ENCODE data around the gene LSM7. TPM values are rescaled to one million over a fixed set of nuclear protein-coding genes. Genes with fewer than 3 reads are reported as not detected.

Gene LSM7
- total and polyA plus RNA-seq, 2 experiments from 2014 or later, result 299 to 409 TPM

GRCh38 chr19:2334426-2334825 lies 6.0 kb upstream of the LSM7 start:
- DNase-seq (ENCODE audit: low spot score), result no peak
- Histone ChIP-seq H3K4me2 (no peak overlapping the region), H3K9me2 (ENCODE audit: insufficient read depth) (no peaks in the 10 kb centered on the region; the same call in 1 of the 2 replicates), H2AFZ (no peak overlapping the region), H4K20me1 (replicated peaks; ENCODE audit: insufficient read depth) (peaks cover 13% of the 10 kb centered on the region), H3K27me3 (ENCODE audit: insufficient read depth) (no peaks in the 10 kb centered on the region), H3K36me3 (ENCODE audit: insufficient read depth) (no peaks in the 10 kb centered on the region), H3K27ac (ENCODE audit: low read depth) (no peak overlapping the region), H3K4me1 (ENCODE audit: insufficient read depth) (peaks cover 15% of the 10 kb centered on the region), H3F3A (replicated peaks; ENCODE audit: low read depth) (peaks cover 24% of the 10 kb centered on the region), H3K4me3 (no peak overlapping the region), H3K79me2 (replicated peaks; ENCODE audit: insufficient read depth) (peaks cover 55% of the 10 kb centered on the region)
- Mint-ChIP-seq H3K27me3 (ENCODE audit: insufficient read depth, low read depth, poor library complexity) (peaks cover 26% of the 10 kb centered on the region), H3K4me3 (no peak overlapping the region), H3K36me3 (ENCODE audit: low read depth) (peaks cover 24% of the 10 kb centered on the region), H3K9me3 (peaks cover 14% of the 10 kb centered on the region), H3K4me1 (peaks cover 39% of the 10 kb centered on the region), H3K27ac (no peak overlapping the region)
- ATAC-seq, result no peak
- no peak for TF ChIP-seq ZNF331 (CRISPR knock-in tag; IDR thresholded peaks at IDR 0.05; ENCODE audit: low read depth)
- TF ChIP-seq EZH2 (IDR thresholded peaks at IDR 0.05; ENCODE audit: low read depth, unreplicated experiment), result no peak
- TF ChIP-seq REST (IDR thresholded peaks at IDR 0.05; ENCODE audit: unreplicated experiment), result no peak
- TF ChIP-seq POLR2AphosphoS5 (IDR thresholded peaks at IDR 0.05; ENCODE audit: low read depth), result no peak
- no peak for TF ChIP-seq JUNB (IDR thresholded peaks at IDR 0.05; ENCODE audit: unreplicated experiment)
- TF ChIP-seq ETS1 (IDR thresholded peaks at IDR 0.05), result no peak
- TF ChIP-seq ZNF114 (CRISPR knock-in tag; IDR thresholded peaks at IDR 0.05), result no peak
- no peak for TF ChIP-seq ZNF462 (CRISPR knock-in tag; IDR thresholded peaks at IDR 0.05)
- TF ChIP-seq EZH2phosphoT487 (IDR thresholded peaks at IDR 0.05; ENCODE audit: unreplicated experiment), result no peak
- no peak for TF ChIP-seq CTCF (conservative IDR thresholded peaks at IDR 0.05; ENCODE audit: low read depth in 2 of 2)
- TF ChIP-seq NANOG (IDR thresholded peaks at IDR 0.05; ENCODE audit: borderline replicate concordance), result no peak
- TF ChIP-seq STAT1 (IDR thresholded peaks at IDR 0.05; ENCODE audit: unreplicated experiment), result no peak
- TF ChIP-seq CREB1 (CRISPR knock-in tag; IDR thresholded peaks at IDR 0.05; ENCODE audit: low read depth), result no peak

Measured in GM23338 (cell line).